ENCODE results near the gene FGGY.
"Not testable (repeated sequence)": the region's sequence is repeated elsewhere in the genome, so short reads cannot be mapped to it uniquely, and the experiment has no call there.

Gene FGGY

GRCh38 chr1:59442492-59442891 is 145.6 kb downstream of the FGGY start:
- no peak for DNase-seq (ENCODE audit: low read depth, low spot score)

DNA sequence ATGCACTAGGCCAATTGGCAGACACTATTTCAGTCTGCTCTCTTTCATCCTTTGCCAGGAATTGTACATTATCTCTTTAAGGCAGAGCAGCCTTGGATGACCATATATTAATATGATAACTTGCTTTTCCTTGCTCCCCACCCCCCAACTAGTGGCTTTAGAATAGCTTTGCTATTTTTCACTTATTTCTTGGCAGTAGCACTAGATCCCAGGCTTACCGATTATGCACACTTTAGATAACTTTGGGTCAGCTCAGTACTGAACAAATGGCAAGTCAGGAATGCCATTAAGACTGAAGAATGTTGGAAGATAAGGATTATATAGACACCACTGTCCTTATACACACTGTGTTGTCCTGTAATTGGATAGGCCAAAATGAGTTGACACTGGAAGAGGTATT is 146.4 kb downstream of the FGGY start:
- no peak for DNase-seq (ENCODE audit: low read depth, low spot score)

DNA sequence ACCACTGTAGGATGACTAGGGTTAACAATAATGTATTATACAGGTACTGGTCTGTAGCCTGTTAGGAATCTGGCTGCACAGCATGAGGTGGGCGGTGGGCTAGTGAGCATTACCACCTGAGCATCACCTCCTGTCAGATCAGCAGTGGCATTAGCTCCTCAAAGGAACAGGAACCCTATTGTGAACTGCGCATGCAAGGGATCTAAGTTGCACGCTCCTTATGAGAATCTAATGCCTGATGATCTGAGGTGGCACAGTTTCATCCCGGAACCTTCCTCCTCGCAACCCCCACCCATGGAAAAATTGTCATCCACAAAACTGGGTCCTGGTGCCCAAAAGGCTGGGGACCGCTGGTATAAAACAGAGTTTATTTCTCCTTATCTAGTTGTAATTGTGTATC is 147.6 kb downstream of the FGGY start:
- DNase-seq (ENCODE audit: low read depth, low spot score) = no peak

DNA sequence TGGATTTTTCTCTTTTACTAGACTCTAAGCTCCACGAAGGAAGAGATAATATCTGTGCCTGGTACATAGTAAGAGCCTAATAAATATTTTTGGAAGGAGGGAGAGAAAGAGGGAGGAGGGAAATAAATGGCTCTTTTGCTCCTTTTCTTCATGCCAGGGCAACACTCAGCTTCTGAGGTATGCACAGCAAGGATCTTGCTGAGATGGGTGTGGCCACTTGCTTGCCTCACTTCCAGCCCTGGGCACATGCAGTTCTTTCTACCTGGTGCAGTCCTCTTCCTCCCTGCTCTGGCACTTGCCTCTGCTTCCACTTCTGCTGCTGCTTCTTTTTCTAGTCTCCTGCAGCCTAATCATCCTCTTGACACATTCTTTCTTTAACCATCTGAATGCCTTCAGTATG is 148.1 kb downstream of the FGGY start:
- DNase-seq (ENCODE audit: low read depth, low spot score) = no peak

DNA sequence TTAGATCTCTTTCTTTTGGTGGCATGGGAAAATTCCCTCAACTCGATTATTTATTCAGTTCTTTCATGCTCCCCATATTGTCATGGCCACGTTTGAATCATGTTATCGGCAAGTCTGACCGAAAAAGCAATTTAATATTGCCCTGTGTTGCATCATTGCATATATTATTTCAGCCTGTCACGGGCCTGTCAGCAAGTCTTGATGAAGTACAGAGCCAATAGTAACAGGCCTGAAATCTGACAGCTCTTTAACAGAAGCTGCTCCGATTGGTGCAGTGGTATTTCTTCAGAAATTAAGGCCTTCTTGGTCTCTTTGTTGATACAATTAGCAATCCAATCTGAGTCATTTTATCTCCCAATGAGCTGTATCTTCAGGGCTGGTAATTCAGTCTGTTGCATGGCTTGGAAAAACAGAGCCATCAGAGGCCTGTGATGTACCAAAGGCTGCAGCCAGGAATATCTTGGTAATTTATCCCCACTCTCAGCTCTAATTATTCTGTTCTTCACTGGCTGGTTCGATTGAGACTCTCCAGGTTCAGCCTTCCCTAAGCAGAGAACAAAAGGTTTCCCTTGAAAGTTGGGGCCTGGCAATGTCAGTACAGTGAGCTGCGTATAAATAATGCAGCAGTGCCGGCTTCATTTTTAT is 149.5 kb downstream of the FGGY start:
- DNase-seq (ENCODE audit: low read depth, low spot score) = no peak

DNA sequence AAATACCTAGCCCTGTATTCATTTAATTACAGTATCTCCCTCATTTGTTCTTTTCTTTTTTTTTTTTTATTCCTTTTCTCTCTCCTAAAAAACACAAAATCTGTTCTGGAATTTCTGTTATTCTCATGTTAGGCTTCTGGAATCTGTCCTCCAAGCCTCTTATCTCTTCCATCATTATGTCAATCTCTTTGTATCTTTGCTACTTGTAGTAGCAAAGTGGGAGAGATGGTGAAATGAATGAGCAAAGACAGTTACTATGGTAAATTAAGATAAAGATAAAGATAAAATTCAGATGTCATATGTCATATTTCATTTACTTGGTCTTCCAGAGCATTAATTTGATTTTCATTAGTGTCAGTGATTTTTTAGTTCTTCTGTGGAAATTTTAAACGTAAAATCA is 155.1 kb downstream of the FGGY start:
- DNase-seq (ENCODE audit: low read depth, low spot score) = no peak

- no peak for DNase-seq (ENCODE audit: low read depth, low spot score)
Measured at GRCh38 chr1:59452559-59452958, 155.7 kb downstream of the FGGY start.

DNA sequence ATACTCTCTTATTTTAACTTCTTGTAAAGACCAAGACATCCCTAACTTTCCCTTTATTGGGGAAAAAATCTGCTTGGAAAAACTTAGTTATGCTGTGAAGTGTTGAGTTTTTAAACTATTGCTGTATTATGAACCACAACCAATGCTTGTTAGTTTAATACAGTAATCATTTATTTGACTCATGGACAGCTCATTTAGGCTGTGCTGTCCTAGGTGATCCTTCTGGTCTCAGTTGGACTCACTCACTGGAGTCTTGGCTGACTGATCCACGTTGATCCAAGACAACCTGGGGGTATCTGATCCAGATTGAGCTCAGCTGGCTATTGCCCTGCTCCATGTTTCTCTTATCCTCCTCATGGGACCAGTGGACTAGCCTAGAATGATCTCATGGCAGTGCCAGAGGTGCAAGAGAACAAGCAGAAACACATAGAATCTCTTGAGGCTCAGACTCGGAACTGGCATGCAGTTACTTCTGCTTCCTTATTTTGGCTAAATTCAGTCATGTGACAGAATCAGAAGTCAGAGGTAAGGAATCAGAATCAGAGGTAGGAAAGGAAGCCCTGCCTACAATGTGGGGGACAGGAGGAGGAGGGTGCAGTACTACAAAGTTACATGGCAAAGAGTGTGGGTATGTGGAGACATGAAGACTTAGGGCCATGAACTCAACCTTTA is 156.5 kb downstream of the FGGY start:
- DNase-seq (ENCODE audit: low read depth, low spot score) = no peak

GRCh38 chr1:59455206-59455605 is 158.3 kb downstream of the FGGY start:
- no peak for DNase-seq (ENCODE audit: low read depth, low spot score)

GRCh38 chr1:59457786-59458185 is 160.9 kb downstream of the FGGY start:
- DNase-seq (ENCODE audit: low read depth, low spot score) = no peak

- no peak for DNase-seq (ENCODE audit: low read depth, low spot score)
Measured at GRCh38 chr1:59458884-59459283, 162.0 kb downstream of the FGGY start.

- DNase-seq (ENCODE audit: low read depth, low spot score) = not testable (repeated sequence)
Measured at GRCh38 chr1:59462942-59463341, 166.0 kb downstream of the FGGY start.

DNA sequence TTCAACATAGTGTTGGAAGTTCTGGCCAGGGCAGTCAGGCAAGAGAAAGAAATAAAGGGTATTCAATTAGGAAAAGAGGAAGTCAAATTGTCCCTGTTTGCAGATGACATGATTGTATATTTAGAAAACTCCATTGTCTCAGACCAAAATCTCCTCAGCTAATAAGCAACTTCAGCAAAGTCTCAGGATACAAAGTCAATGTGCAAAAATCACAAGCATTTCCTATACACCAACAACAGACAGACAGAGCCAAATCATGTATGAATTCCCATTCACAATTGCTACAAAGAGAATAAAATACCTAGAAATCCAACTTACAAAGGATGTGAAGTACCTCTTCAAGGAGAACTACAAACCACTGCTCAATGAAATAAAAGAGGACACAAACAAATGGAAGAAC is 168.6 kb downstream of the FGGY start:
- not testable (repeated sequence) for DNase-seq (ENCODE audit: low read depth, low spot score)

- no peak for DNase-seq (ENCODE audit: low read depth, low spot score)
Measured at GRCh38 chr1:59468828-59469428, 172.0 kb downstream of the FGGY start.

- DNase-seq (ENCODE audit: low read depth, low spot score) = not testable (repeated sequence)
Measured at GRCh38 chr1:59471991-59472570, 175.2 kb downstream of the FGGY start.

- DNase-seq (ENCODE audit: low read depth, low spot score) = no peak
Measured at GRCh38 chr1:59473831-59474230, 176.9 kb downstream of the FGGY start.

DNA sequence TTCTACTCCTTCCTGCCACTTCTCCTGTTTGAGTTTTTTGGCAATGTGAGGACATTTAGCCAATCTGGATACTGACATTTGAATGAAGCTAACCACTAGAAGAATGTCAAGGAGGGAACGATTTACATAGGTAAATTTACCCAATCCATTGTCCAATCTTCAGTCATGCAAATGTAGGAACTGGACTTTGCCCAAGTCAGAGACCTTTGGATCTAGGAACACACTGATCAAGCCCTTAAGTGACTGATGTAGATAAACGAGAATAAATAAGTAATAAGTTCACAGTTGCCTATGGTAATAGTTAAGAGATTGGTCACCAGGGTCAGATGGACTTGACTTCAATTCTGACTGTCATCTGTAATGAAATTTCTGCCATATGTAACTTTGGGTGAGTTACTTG is 177.6 kb downstream of the FGGY start:
- DNase-seq (ENCODE audit: low read depth, low spot score) = no peak

GRCh38 chr1:59475737-59476136 is 178.8 kb downstream of the FGGY start:
- DNase-seq (ENCODE audit: low read depth, low spot score) = no peak

GRCh38 chr1:59477286-59477685 is 180.4 kb downstream of the FGGY start:
- no peak for DNase-seq (ENCODE audit: low read depth, low spot score)

GRCh38 chr1:59477867-59478266 is 181.0 kb downstream of the FGGY start:
- no peak for DNase-seq (ENCODE audit: low read depth, low spot score)

GRCh38 chr1:59478822-59479221 is 181.9 kb downstream of the FGGY start:
- no peak for DNase-seq (ENCODE audit: low read depth, low spot score)

DNA sequence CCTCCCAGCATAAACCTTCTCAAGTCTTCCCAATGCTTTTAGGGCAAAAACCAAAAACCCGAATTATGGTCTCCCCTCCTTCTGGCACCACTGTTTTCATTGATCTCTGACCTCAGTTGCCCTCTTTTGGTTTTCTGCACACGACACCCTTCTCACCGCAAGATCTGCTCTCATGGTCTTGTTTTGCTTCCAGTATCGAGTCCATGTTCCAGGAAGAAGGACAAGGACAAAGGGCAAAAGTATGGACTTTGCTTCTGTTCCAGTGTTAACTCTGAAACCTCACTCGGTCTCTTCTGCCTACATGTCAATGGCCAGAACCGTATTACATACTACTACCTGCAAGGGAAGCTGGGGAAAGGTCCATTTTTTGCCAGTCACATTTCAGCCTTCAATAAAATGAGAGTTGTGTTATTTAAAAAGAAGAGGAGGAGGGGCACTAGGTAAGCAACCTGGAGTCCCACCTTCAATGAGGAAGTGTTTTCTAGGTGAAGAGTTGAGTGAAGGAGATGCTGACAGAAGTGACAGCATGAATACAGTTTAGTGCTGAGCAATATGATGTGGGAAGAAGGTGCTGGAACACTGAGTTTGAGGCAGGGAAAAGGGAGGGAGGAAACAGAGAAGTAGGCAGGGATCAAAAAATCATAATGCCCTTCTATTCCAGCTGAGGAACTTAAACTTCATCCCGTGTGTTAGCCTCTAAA is 183.4 kb downstream of the FGGY start:
- DNase-seq (ENCODE audit: low read depth, low spot score) = no peak
